NCI-H1105 treated with DMSO at 0.1 percent for 48 hours (cell line): Measurements from ENCODE around the gene PARN.

Experiments used
- DNase-seq: peaks from one replicate; lab custom pipeline; 2025; lab: John Stamatoyannopoulos, UW

PARN gene

GRCh38 chr16:14529010-14529669 lies 100.9 kb downstream of the PARN start:
- peak; percentile 67 for DNase-seq

DNA sequence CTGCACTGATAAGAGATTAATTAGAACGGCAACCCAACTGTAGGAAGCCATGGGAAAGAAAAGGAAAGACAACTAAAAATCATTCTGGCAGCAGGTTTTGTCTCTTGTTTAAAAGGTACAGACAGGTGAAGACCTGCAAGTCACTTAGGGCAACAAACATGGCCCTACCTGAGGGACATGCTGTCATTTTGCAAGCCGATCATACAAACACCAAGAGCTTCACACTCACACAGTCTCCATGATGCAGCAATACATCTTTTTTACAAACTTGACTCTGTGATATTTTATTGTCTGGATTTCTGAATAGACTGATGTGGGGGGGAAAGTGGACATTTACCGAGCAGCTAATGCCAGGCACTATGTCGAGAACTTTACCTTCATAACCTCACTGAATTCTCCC lies 101.8 kb downstream of the PARN start:
- DNase-seq, result no peak

- DNase-seq, result no peak
These were observed 102.5 kb downstream of the PARN start for GRCh38 chr16:14527411-14528044.

- no peak for DNase-seq
These were observed 104.5 kb downstream of the PARN start for GRCh38 chr16:14525596-14525995.

DNA sequence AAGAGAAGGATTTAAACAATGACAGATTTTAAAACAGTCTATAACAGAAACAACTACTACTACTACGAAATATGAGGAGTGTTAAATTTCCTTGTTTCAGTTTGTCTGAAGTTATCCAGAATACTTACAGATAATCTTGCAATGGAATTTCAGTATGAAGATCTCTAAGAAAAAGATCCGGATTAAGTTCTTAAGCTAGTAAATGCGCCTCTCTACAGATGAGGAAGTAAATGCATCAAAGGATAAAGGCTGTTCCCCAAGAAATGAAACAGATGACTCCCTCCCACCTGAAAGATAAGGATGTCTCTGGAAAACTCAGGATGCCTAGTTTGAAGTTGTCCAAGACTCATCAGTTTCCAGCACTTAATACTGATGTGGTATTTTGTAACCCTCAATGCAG lies 105.1 kb downstream of the PARN start:
- no peak for DNase-seq

GRCh38 chr16:14523632-14524031 lies 106.4 kb downstream of the PARN start:
- no peak for DNase-seq

- DNase-seq, result peak; percentile 49
These were observed 107.4 kb downstream of the PARN start for GRCh38 chr16:14522671-14523070.

DNA sequence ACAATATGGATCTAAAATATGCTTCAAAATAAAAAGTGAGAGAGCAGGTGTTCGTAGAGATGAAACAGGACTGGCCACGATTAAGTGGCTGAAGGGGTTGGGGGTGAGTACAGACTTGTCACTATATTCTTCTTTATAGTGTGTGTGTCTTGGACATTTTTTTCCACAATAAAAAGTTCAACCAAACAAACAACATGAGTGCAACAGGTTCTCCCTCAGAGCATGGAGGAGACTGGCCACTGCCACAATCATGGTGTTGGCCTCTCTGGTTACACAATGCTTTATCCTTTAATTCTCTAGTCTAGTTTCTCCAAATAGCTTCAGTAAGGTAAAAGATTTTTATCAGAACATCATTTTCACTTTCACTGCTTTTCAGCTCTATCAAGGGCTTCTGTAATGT lies 109.3 kb downstream of the PARN start:
- DNase-seq, result peak; percentile 8

- no peak for DNase-seq
These were observed 115.1 kb downstream of the PARN start for GRCh38 chr16:14514967-14515366.

- no peak for DNase-seq
These were observed 116.5 kb downstream of the PARN start for GRCh38 chr16:14513389-14514107.

DNA sequence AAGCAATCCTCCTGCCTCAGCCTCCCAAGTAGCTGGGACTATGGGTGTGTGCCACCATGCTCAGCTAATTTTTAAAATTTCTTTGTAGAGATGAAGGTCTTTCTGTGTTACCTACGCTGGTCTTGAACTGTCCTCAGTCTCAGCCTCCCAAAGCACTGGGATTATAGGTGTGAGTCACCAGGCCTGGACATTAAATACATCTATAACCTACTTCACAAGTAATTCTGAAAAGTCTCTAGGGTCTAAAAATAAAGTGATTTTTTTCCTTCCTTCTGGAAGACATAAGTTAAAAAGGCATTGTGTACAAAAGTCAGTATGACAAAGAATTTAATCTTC lies 118.3 kb downstream of the PARN start:
- DNase-seq, result no peak

DNA sequence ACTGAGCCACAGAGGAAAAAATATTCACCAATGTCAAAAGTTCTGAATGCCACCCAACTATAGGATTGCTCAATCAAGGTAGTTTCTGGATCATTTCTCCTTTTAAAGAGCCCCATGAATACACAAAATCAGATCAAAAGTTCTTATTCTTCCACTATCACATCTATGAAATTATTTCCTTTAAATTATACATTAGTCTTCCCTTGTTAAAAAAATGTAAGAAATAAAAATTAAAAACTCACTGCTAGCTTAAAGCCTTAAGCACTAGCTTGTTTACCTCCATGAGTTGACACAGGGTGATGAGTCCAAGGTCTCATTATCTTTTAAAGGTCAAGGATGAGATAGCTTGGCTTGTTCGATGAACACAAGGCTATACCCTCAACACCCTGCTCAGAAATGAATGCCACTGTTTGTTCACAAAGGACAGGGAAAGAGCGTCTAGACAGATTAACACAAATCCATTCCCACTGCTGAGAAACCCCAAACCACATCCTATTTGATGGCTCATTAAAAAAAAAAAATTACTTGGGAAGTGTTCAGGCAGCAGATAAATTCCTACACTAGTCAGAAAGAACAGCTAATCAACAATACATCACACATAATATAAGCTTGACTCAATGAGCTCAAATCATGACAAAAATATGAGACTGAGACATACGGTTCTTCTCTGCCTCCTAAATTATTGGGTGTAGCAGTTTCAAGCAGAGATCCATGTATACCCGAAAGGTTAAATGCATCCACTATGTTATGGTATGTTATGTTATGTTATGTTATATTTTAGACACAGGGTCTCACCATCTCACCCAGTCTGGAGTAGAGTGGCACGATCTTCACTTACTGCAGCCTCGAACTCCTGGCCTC lies 118.9 kb downstream of the PARN start:
- no peak for DNase-seq

- no peak for DNase-seq
These were observed 119.5 kb downstream of the PARN start for GRCh38 chr16:14510581-14510938.

- DNase-seq, result no peak
These were observed 120.4 kb downstream of the PARN start for GRCh38 chr16:14509675-14510132.

DNA sequence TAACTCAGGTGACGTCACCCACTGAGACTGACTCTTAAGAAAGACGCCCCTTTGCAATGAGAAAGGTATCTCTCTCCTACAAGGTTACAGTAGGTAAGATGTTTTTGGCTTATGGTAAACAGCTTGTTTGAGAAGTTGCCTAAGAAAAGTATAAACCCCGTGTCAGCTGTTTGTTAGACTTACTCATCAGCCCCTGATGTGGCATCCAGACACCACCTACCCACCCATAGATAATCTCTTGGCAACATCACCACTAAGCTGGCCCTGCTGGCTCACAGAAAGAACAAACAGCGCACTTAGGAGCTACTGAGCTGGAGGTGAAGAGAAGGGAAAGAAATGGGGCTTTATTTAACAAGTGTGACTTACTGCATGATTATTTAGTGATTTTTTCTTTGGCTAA lies 121.0 kb downstream of the PARN start:
- DNase-seq, result no peak

GRCh38 chr16:14505846-14506245 lies 124.2 kb downstream of the PARN start:
- DNase-seq, result no peak

- DNase-seq, result no peak
These were observed 126.9 kb downstream of the PARN start for GRCh38 chr16:14502932-14503741.

DNA sequence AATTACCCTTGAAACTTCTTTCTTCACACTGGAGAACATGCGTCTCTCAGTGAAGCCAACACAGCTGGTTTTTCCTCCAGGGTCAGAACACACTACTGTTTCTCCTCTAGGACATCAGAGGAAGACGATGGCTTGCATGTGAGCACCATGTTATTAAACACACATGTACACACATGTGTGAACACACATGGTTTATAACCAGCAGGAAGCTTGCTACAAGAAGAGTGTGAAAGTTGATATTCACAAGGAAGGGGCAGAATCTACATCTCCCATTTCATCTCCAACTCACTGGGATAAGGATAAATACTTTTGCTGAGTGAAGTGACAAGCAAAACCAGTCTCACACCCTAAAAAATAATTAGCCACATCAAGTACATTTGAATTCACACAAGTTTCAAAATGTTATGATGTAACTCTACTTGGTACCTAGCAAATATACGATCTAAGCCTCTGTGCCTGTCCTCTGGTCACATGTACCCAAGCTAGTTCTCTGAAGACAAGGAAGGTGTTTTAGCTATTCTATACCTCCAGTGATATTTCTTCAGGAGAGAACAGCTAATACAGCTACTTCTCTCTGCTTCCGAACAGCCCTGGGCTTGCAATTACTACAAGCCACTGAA lies 127.7 kb downstream of the PARN start:
- DNase-seq, result no peak

DNA sequence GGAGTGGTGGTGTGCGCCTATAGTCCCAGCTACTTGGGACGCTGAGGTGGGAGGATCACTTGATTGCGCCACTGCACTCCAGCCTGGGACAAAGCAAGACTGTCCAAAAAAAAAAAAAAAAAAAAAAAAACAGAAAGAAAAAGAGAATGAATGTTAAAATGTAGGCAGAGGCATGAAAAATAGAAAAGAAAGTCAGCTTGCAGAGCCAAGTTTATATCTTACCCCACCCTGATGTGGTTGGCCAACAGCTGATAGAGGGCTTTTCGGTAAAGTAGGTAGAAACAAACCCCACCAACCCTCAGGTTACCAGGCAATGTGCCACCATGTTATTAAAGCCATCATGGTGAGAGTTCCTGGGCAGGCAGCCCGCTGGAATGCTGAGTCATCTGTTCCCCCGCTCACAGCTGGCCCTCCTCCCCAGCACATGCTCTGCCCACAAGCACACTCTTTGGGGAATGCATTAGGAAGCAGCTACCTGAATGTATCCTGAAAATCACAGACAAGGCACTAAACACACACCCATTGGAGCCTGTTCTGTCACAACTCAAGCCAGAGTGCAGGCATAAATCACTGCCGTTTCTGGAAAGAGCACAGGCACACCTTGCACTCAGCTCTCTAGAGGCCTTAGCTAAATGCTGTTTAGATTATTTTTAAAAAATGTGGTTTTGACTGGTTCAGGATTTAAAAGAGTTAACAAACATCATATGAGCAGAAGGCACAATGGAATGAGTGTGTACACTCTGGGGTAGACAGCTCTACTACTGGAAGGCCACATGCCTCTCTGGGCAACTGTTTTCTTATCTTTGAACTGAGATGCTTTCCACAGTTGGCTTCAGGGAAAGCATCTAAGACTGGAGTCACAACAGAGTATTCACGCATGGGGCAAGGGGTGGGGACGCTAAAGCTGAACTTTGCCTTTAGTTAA lies 128.5 kb downstream of the PARN start:
- peak; percentile 90 for DNase-seq

DNA sequence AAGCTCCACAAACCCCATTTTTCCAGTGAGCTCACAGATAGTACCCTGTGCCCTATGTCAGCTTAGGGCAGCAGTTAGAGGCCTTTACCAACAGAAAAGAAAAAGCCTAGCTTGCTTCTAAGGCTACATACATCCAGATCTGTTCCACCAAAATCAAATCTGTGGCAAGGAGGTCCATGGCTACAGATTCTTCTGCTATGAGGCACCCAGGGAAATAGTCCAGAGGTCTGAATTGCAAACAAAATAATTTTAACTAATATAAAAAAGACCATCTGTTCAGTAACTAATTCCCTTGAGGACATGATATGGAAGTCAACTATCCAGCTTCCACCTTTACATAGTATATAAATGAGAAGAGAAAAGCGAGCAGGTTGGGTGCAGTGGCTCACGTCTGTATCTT lies 129.3 kb downstream of the PARN start:
- no peak for DNase-seq
